Measurements from ENCODE around the gene HOXB1. TPM values are rescaled to one million over a fixed set of nuclear protein-coding genes. Genes with fewer than 3 reads are reported as not detected.

Gene HOXB1
- total RNA-seq, 1 donor, result not detected

DNA sequence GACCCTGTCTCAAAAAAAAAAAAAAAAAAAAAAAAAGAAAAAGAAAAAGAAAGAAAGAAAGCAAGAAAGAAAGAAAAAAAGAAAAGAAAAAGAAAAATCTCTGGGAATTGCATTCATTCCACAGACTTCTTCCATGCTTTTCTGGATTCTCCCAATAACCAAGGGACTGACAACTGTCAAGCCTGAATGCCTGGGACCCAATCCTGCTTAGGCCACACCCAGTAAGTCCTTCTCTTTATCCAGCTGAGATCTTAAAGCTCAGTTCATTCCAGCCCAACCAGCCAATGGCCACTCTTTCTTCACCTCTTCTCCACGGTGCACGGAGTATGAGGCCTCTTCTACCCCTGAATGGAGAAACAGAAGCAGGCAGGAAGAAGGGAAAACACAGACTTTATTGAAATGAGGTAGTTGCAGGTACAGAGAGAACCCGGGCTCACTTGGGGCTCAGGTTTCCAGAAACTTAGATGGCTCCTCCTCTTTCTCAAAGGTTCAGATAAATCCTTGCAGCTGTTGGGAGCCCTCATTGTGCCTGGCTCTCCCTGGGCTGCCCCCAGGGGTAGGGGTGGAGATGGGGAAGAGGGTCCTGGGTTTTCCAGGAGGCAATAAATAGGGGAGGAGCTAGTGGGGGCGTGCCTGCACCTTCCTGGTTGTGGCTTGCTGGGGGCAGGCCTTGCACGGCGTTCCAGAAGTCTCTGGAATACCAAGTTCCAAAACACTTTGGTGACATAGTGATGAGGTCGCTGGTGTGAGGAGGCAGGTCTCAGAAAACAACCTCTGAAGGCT is 2.5 kb downstream of the HOXB1 start:
- H3K4me3 ChIP-seq (ENCODE audit: low read length), result no peak overlapping the region
- H3K27me3 ChIP-seq (ENCODE audit: insufficient read depth, low read length), result peaks cover 41% of the 10 kb centered on the region
- no peaks in the 10 kb centered on the region for H3K9me3 ChIP-seq (ENCODE audit: low read depth, low read length)
- no peaks in the 10 kb centered on the region for H3K4me1 ChIP-seq (ENCODE audit: insufficient read depth, low read length)

DNA sequence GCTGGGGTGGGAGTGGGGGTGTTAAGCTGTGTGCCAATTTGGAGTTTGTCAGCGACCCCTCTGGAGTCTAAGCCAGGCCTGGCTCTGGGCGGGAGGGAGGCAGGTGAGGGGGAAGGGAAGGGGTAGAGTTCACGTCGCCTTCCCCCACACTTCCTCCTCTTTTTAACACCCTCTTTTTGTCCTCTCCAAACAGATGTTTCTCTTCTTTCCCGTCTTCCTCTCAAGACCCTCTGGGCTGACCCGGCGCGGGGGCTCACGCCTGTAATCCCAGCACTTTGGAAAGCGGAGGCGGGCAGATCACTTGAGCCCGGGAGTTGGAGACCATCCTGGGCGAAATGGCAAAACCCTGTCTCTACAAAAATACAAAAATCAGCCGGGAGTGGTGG is 3.3 kb downstream of the HOXB1 start:
- H3K4me3 ChIP-seq (ENCODE audit: low read length), result no peak overlapping the region
- no peaks in the 10 kb centered on the region for H3K4me1 ChIP-seq (ENCODE audit: insufficient read depth, low read length)
- peaks cover 41% of the 10 kb centered on the region for H3K27me3 ChIP-seq (ENCODE audit: insufficient read depth, low read length)
- H3K9me3 ChIP-seq (ENCODE audit: low read depth, low read length), result no peaks in the 10 kb centered on the region

DNA sequence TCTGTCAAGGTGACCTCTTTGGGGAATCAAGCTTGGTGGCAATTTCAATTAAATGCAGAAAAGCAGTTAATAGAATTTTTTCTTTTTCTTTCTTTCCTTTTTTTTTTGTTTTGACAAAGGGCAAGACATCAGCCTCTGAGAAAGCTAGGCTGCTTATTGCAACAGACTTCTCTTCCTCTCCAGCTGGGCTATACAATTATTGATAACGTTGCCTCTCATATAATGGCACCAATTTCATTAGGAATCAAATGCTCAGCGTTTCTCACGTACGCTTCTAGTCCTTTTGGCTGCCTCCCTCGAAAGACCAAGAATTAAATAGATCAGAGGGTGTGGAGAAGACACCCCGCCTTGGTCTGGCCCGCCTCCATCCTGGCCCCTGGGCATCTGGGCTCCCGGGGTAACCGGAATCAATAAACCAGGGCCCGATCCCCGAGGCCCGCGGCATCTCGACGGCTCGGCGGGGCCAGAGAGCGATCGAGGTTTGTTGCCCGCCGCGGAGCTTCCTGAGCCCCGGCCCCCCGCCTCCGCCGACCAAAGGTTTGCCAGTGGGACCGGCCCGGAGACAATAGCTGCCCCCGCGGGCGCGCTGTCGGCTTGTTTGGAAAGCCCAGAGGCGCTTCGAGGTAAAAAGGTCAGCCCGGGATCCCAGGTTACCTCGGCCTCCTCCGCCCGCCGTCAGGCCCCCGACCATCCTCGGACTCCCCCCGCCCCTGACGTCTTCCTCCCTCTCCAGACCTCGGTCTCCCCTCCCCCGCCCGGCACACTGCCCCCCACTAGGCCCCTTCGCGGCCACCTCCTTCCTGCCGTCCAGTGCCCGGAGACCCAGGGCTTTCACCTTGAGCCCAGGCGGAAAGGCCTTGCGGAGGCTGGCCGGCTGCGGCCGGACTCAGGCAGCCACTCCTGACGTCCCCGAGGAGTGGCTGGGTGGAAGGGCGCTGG is 3.9 kb downstream of the HOXB1 start:
- H3K27me3 ChIP-seq (ENCODE audit: insufficient read depth, low read length), result peaks cover 44% of the 10 kb centered on the region

GRCh38 chr17:48523010-48523409 is 7.8 kb downstream of the HOXB1 start:
- Histone ChIP-seq H3K4me1 (ENCODE audit: insufficient read depth, low read length) (no peaks in the 10 kb centered on the region), H3K9me3 (ENCODE audit: low read depth, low read length) (no peaks in the 10 kb centered on the region), H3K27me3 (ENCODE audit: insufficient read depth, low read length) (peaks cover 40% of the 10 kb centered on the region), H3K4me3 (ENCODE audit: low read length) (no peak overlapping the region)

More for the DNA sequence above, 3.9 kb downstream of the HOXB1 start:
- Histone ChIP-seq H3K4me3 (ENCODE audit: low read length) (no peak overlapping the region), H3K9me3 (ENCODE audit: low read depth, low read length) (no peaks in the 10 kb centered on the region), H3K4me1 (ENCODE audit: insufficient read depth, low read length) (no peaks in the 10 kb centered on the region)

DNA sequence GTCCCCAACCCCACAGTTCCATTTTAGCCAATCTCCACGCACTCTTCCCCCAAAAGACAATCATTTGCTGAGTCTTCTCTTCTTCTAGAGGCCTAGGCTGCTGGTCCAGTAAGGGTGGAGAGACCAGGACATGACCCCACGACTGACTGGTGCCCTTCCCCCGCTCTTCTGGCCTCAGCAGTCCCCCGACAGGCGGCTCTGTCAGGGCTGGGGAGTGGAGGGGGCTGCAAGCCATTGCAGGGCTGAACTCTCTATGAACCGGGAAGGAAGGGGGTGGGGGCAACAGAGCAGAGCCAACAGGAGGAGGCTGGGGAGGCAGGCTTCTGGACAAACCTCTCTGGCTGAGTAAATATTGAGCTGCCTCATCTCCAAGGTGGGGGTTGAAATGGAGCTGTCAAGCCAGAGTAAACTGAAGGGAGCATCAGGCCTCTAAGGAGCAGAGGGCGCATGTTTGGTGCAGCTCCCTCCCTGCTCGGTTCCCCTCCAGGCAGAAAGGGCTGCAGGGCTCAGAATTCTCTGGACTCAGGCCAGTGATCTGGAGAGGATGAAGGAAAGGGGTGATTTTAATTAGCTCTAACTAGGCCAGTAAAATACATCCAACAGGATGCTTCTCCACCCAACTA is 8.7 kb downstream of the HOXB1 start:
- Histone ChIP-seq H3K4me1 (ENCODE audit: insufficient read depth, low read length) (no peaks in the 10 kb centered on the region), H3K4me3 (ENCODE audit: low read length) (no peak overlapping the region), H3K9me3 (ENCODE audit: low read depth, low read length) (no peaks in the 10 kb centered on the region), H3K27me3 (ENCODE audit: insufficient read depth, low read length) (peaks cover 34% of the 10 kb centered on the region)

DNA sequence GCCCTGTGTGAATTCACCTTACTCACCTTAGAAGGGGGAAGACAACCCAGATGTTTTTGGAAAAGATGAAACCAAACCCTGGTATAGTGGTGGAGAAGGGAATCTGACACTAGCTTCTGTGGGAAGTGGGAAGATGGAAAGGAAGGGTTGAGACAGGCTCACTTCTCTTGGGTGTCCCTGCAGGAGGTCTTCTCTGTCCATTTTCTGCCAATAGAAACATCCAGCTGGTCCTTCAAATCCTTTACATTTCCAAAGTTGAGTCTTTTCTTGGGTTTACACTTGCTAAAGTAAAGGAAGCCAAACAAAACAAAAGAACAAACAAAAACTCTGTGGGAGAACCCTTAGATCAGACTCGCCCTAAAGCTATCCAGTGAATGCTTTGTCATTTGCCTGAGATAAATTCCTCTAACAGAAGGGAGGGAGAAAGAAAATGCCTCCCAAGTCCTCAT is 10.2 kb downstream of the HOXB1 start:
- Histone ChIP-seq H3K4me3 (ENCODE audit: low read length) (no peak overlapping the region), H3K4me1 (ENCODE audit: insufficient read depth, low read length) (no peaks in the 10 kb centered on the region), H3K9me3 (ENCODE audit: low read depth, low read length) (no peaks in the 10 kb centered on the region), H3K27me3 (ENCODE audit: insufficient read depth, low read length) (peaks cover 24% of the 10 kb centered on the region)

- no peak overlapping the region for H3K4me3 ChIP-seq (ENCODE audit: low read length)
- no peaks in the 10 kb centered on the region for H3K9me3 ChIP-seq (ENCODE audit: low read depth, low read length)
- H3K27me3 ChIP-seq (ENCODE audit: insufficient read depth, low read length), result peaks cover 25% of the 10 kb centered on the region
- no peaks in the 10 kb centered on the region for H3K4me1 ChIP-seq (ENCODE audit: insufficient read depth, low read length)
Measured at GRCh38 chr17:48519427-48519826, 11.4 kb downstream of the HOXB1 start.

DNA sequence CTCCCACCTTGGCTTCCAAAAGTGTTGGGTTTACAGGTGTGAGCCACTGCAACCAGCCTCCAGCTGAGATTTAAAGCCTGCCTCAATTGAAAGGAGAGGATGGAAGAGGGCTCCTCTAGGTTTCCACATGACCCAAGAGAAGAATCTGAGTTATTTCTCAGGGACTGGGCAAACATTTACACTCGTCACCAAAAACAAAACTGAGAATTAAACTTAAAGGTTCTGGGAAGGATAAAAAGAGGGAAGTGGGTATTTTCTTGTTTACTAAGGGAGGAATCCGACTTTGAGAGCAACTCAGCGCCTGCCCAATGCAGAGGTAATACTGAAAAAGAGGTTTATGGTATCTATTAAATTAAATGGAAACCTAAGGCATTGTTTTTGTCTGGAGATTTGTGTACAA is 13.3 kb downstream of the HOXB1 start:
- H3K27me3 ChIP-seq (ENCODE audit: insufficient read depth, low read length), result peaks cover 21% of the 10 kb centered on the region
- peaks cover 6% of the 10 kb centered on the region for H3K4me1 ChIP-seq (ENCODE audit: insufficient read depth, low read length)
- no peaks in the 10 kb centered on the region for H3K9me3 ChIP-seq (ENCODE audit: low read depth, low read length)
- no peak overlapping the region for H3K4me3 ChIP-seq (ENCODE audit: low read length)

- peaks cover 18% of the 10 kb centered on the region for H3K27me3 ChIP-seq (ENCODE audit: insufficient read depth, low read length)
- H3K4me3 ChIP-seq (ENCODE audit: low read length), result no peak overlapping the region
Measured at GRCh38 chr17:48515925-48516900, 14.6 kb downstream of the HOXB1 start.

GRCh38 chr17:48514477-48514876 is 16.3 kb downstream of the HOXB1 start:
- no peak overlapping the region for H3K4me3 ChIP-seq (ENCODE audit: low read length)
- peaks cover 18% of the 10 kb centered on the region for H3K27me3 ChIP-seq (ENCODE audit: insufficient read depth, low read length)
- no peaks in the 10 kb centered on the region for H3K9me3 ChIP-seq (ENCODE audit: low read depth, low read length)
- H3K4me1 ChIP-seq (ENCODE audit: insufficient read depth, low read length), result peaks cover 6% of the 10 kb centered on the region

More at GRCh38 chr17:48515925-48516900, 14.6 kb downstream of the HOXB1 start:
- H3K4me1 ChIP-seq (ENCODE audit: insufficient read depth, low read length), result peaks cover 6% of the 10 kb centered on the region
- H3K9me3 ChIP-seq (ENCODE audit: low read depth, low read length), result no peaks in the 10 kb centered on the region

- Histone ChIP-seq H3K4me3 (ENCODE audit: low read length) (no peak overlapping the region), H3K9me3 (ENCODE audit: low read depth, low read length) (no peaks in the 10 kb centered on the region), H3K27me3 (ENCODE audit: insufficient read depth, low read length) (peaks cover 18% of the 10 kb centered on the region), H3K4me1 (ENCODE audit: insufficient read depth, low read length) (peaks cover 6% of the 10 kb centered on the region)
Measured at GRCh38 chr17:48513666-48514455, 16.9 kb downstream of the HOXB1 start.

DNA sequence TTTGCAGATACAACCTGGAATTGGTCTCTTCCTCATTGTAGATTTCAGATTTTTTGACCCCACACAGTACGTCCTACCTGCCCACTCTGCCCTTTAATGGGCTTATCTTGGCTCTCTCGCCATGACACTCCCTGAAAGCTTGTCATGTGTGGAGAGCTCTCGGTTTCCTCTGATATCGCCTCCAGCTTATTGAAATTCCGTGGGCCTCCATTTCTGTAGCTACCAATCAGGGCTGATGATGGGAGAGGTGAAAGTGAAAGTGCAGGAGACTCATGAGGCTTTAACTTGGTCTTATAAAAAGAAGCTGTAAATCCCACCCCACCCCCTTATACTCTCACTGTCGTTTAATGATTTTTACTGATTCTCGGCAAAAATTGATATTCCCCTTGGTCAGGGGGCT is 17.7 kb downstream of the HOXB1 start:
- H3K27me3 ChIP-seq (ENCODE audit: insufficient read depth, low read length), result peaks cover 18% of the 10 kb centered on the region
- H3K9me3 ChIP-seq (ENCODE audit: low read depth, low read length), result no peaks in the 10 kb centered on the region
- H3K4me3 ChIP-seq (ENCODE audit: low read length), result no peak overlapping the region
- peaks cover 6% of the 10 kb centered on the region for H3K4me1 ChIP-seq (ENCODE audit: insufficient read depth, low read length)

GRCh38 chr17:48510761-48511604 is 19.8 kb downstream of the HOXB1 start:
- H3K4me3 ChIP-seq (ENCODE audit: low read length), result no peak overlapping the region
- peaks cover 6% of the 10 kb centered on the region for H3K4me1 ChIP-seq (ENCODE audit: insufficient read depth, low read length)
- peaks cover 17% of the 10 kb centered on the region for H3K27me3 ChIP-seq (ENCODE audit: insufficient read depth, low read length)
- H3K9me3 ChIP-seq (ENCODE audit: low read depth, low read length), result no peaks in the 10 kb centered on the region
